OCI-LY3 (cell line): ENCODE results near the gene CCDC170.

Experiments used
- EZH2phosphoT487 ChIP-seq: fragments of 200-600 bp; shearing (Covaris generic); IDR thresholded peaks from 2 replicates; pipeline ENCODE4 v1.6.1; 2018; ENCODE audit warnings: antibody characterized with exemption, mixed run types, low read depth
- TF ChIP-seq, protein P1 (sequence below): fragments of 200-600, 300-600 bp; sonication (generic); IDR thresholded peaks from 2 replicates; pipeline ENCODE4 v1.5.1; 2014; ENCODE audit warnings: antibody characterized with exemption, low read length, low read depth

DNA sequence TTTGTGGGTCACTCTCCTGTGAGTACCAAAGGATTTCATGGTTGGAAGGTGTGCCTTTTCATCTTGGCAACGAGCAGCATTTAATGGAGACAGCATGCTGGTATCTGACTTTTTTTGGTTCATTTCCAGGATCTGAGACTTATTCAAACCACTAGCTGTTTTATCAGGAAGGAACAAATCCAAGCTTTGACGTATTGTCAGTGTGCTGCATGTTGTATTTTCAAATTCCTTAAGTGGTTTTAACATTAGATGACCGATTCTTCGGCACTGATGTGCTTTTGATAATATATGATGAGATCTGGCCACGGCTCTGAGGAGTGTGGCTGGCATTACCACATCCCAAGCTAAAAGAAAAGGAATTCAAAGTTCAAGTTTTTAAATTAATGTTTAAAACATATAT, 48.3 kb upstream of the CCDC170 start:
- TF ChIP-seq, protein P1, sequence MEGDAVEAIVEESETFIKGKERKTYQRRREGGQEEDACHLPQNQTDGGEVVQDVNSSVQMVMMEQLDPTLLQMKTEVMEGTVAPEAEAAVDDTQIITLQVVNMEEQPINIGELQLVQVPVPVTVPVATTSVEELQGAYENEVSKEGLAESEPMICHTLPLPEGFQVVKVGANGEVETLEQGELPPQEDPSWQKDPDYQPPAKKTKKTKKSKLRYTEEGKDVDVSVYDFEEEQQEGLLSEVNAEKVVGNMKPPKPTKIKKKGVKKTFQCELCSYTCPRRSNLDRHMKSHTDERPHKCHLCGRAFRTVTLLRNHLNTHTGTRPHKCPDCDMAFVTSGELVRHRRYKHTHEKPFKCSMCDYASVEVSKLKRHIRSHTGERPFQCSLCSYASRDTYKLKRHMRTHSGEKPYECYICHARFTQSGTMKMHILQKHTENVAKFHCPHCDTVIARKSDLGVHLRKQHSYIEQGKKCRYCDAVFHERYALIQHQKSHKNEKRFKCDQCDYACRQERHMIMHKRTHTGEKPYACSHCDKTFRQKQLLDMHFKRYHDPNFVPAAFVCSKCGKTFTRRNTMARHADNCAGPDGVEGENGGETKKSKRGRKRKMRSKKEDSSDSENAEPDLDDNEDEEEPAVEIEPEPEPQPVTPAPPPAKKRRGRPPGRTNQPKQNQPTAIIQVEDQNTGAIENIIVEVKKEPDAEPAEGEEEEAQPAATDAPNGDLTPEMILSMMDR = no peak
- TF ChIP-seq EZH2phosphoT487 = no peak
